Activated naive CD4-positive, alpha-beta T cell treated with anti-CD3 and anti-CD28 coated beads, Interleukin-2, amount 50 U/mL, for 72 hours (primary cell): Measurements from ENCODE around the gene FMNL2. TPM values are rescaled to one million over a fixed set of nuclear protein-coding genes. Genes with fewer than 3 reads are reported as not detected.
A peak's percentile ranks its signal among the peaks of the same experiment; 100 is the strongest.
"Not testable (repeated sequence)": the region's sequence is repeated elsewhere in the genome, so short reads cannot be mapped to it uniquely, and the experiment has no call there.

Source experiments
- ATAC-seq, 2 donors: fragments of 150-1000 bp; cut with Tn5 transposase; 2 replicates each; pipeline ENCODE4 v1.10.0; 2021; ENCODE audit warnings: mild to moderate bottlenecking in 2 of 2, moderate library complexity in 2 of 2
- DNase-seq, 2 donors: peaks; one replicate each; pipeline ENCODE4 v3.0.0; 2021 to 2022; ENCODE audit warnings: low spot score in 2 of 2
- H3K27ac Mint-ChIP-seq, 2 donors: one replicate each; pipeline ENCODE4 v1.8.0; 2022; ENCODE audit warnings: mild to moderate bottlenecking in 2 of 2, mixed read lengths in 2 of 2
- H3K36me3 Mint-ChIP-seq, 2 donors: one replicate each; pipeline ENCODE4 v1.8.0; 2022; ENCODE audit warnings: mixed read lengths in 2 of 2
- H3K9me3 Mint-ChIP-seq, 2 donors: one replicate each; pipeline ENCODE4 v1.8.0; 2022; ENCODE audit warnings: mixed read lengths in 2 of 2
- total RNA-seq, 2 donors: library from RNA; stranded (reverse); gene quantifications; one replicate each; pipeline ENCODE4 v1.2.3, GENCODE V29; 2022

The FMNL2 gene
- total RNA-seq, 2 donors from 2014 or later: 0.34 to 8.0 TPM

DNA sequence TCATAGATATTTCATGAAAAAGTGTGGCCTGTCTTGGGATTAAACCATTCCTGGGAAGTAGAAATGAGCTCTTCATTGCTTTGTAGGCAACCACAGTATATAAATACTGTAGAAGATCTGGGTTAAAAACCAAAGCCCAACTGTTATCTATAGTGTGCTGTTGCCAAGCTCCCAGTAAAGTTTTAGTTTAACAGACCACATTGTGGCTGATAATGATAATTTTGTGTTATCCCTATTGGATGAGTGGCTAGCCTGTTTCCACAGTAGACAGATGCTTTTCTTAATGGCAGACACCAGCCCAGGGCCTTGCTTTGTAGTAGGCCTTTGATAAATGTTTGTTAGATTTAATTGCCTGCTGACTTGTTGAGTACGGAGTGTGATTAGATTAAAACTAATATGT, 52.1 kb downstream of the FMNL2 start:
- H3K36me3 Mint-ChIP-seq: no peaks in the 10 kb centered on the region
- DNase-seq (no peak), ATAC-seq (no peak)
- peaks cover 0 to 9% of the 10 kb centered on the region in 2 donors for H3K9me3 Mint-ChIP-seq
- H3K27ac Mint-ChIP-seq: no peak overlapping the region

DNA sequence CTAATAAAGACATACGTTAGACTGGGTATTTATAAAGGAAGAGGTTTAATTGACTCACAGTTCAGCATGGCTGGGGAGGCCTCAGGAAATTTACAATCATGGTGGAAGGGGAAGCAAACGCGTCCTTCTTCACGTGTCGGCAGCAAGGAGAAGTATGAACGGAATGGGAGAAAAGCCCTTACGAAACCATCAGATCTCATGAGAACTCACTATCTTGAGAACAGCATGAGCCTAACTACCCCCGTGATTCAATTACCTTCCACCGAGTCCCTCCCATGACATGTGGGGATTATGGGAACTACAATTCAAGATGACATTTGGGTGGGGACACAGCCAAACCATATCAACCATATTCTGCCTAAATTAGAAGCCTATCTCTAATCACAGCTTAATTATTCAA, 53.3 kb downstream of the FMNL2 start:
- H3K9me3 Mint-ChIP-seq, H3K27ac Mint-ChIP-seq, DNase-seq, ATAC-seq, H3K36me3 Mint-ChIP-seq: not testable (repeated sequence)

DNA sequence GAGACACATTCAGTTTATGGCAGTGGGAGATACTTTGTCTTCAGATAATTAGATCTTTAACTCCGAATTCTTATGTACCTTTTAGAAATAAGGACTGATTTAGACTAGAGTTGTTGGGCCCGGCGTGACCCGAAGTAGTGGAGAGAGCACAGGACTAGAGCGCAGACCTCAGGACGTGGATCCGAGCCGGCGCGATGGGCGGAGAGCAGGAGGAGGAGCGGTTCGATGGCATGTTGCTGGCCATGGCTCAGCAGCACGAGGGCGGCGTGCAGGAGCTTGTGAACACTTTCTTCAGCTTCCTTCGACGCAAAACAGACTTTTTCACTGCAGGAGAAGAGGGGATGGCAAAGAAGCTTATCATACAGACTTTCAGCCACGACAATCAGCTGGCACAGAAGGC, 54.5 kb downstream of the FMNL2 start:
- ATAC-seq: no peak
- peaks cover 0 to 9% of the 10 kb centered on the region in 2 donors for H3K9me3 Mint-ChIP-seq
- H3K27ac Mint-ChIP-seq: no peak overlapping the region
- H3K36me3 Mint-ChIP-seq: no peaks in the 10 kb centered on the region
- DNase-seq: no peak

DNA sequence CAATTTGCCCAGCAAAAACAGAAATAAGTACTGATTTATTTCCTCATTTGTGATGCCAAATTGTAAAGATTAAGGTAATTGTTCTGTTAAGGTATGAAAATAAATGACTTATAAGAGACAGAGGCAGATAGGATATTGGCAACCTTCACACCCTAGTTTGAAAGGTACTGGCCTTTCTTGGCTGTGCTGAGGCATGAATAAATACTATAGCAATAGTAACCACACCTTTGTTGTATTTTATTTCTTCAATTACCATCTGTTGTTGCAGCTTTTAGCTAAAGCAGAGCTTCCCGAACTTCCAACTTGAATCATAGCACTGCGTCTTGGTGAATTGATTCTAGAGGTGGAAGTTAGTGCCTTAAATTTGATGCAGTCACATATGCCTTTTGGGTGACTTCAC, 55.9 kb downstream of the FMNL2 start:
- no peaks in the 10 kb centered on the region for H3K36me3 Mint-ChIP-seq
- peaks cover 0 to 9% of the 10 kb centered on the region in 2 donors for H3K9me3 Mint-ChIP-seq
- no peak overlapping the region for H3K27ac Mint-ChIP-seq
- DNase-seq (no peak), ATAC-seq (no peak)

DNA sequence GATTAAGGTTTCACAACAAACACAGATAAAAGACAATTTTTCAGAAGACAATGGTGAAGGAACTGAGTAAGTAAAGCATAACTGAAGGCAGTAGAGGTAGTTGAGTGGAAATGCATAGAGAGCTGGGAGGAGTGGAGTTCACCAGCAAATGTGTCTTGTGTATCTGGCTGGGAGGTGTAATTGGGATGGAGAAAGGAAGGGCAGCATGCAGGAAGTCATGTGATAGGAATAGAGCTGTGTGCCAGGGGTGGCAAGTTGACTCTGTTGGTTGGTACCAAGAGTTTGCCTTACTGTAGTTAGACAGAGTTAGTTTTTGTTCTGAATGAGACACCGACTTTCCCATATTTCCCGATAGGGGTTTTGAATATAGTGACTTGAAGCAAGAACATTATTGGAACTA, 56.3 kb downstream of the FMNL2 start:
- ATAC-seq: no peak
- DNase-seq: no peak
- H3K36me3 Mint-ChIP-seq: no peaks in the 10 kb centered on the region
- peaks cover 0 to 9% of the 10 kb centered on the region in 2 donors for H3K9me3 Mint-ChIP-seq
- H3K27ac Mint-ChIP-seq: no peak overlapping the region

DNA sequence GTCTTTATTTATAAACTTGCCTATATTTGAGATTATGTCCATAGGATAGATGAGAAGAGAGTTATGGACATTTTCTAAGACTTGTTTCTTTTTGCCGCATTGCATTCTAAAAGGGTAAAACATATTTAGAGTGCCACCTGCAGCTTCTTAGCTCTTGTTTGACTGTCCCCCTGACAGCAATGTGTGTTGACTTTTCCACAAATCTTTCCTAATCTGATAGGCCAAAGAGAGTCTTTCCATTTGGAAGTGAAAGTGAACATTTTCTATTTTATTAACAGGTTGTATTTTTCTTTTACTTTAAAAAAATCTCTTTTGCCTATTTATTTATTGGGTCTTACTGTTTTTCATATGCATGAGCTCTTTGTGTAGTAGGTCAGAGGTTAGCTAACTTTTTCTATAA, 58.4 kb downstream of the FMNL2 start:
- ATAC-seq: no peak
- Mint-ChIP-seq H3K36me3 (no peaks in the 10 kb centered on the region), H3K9me3 (peaks cover 0 to 9% of the 10 kb centered on the region in 2 donors), H3K27ac (no peak overlapping the region)
- no peak for DNase-seq

DNA sequence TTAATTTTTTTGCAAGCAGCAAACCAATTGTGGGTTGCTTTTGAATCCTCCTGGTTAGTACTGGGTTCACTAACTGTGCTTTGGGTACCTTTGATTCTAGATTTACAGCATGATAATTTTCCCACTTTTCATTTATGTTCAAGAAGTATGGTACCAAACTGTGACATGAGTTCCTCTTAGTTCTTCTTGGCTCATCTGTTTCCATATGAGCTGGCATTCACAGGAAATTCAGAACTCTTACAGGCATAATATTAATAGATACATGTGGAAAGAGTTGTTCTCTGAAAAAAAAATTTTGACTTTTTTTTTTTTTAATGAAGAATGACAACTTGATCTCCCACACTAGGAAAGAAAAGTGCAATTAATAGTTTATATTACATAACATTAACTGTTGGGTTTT, 59.4 kb downstream of the FMNL2 start:
- Mint-ChIP-seq H3K9me3 (peaks cover 0 to 14% of the 10 kb centered on the region in 2 donors), H3K36me3 (no peaks in the 10 kb centered on the region)
- DNase-seq: no peak

DNA sequence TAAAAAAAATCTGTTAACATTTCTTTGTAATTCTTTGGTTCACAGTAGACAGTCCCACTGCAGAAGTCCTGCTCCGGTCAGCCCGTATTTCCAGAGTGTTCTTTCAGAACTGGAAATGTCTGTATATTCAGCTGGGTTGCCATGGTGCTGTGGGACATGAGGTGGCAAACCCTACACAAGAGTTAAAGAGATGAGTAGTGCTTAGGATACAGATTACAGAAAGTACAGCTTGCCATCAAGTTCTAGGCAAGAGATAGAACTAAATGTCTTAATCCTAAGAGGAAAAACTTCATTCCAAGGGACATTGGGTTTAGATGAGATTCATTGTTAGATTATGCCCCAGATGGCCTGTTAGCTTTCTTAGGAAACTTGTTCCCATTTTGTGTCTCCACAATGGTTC, 60.1 kb downstream of the FMNL2 start:
- Mint-ChIP-seq H3K36me3 (no peaks in the 10 kb centered on the region), H3K27ac (no peak overlapping the region), H3K9me3 (peaks cover 4 to 6% of the 10 kb centered on the region in 2 donors)
- no peak for ATAC-seq
- DNase-seq: no peak

More for the DNA sequence above, 59.4 kb downstream of the FMNL2 start:
- H3K27ac Mint-ChIP-seq: no peak overlapping the region
- no peak for ATAC-seq

DNA sequence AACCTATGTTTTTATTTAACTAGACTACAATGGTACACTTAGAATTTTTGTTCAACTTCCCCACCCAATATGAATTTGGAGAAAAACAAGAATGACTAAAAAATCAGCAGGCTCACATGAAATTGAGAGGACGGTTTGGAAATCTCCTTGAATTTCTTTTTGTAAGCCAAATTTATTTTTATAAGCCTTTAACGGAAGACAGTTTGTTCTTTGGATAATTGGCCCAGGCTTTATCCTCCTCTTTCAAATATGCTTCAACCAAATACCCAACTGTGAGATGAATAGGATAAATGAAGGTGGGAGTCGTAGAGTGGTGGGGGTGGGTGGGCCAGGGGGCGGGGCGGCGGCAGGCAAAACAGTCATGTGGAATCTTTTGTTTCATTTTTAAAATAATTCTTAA, 60.6 kb downstream of the FMNL2 start:
- Mint-ChIP-seq H3K9me3 (peaks cover 4 to 6% of the 10 kb centered on the region in 2 donors), H3K27ac (no peak overlapping the region), H3K36me3 (no peaks in the 10 kb centered on the region)
- ATAC-seq (no peak), DNase-seq (no peak)

DNA sequence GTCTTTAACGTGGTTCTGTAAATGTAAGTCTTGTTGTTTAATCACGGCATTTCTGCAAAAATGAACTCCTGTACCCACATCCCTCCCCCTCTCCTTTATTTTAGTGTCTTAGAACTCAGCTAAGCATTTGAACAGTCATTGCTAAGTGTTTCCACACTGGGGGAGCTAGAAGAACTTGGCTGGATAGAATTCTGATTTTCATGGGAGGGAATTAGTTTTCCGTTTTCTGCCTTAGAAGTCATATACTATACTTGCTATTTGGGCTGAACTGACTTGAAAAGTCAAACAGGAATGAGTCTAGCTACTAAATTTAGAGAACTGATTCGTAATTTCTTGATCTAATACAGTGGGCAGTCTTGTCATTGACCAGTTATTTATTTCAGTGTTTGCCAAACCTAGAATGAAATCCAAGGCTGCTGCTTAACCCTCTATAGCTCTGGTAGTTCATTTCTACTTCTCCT, 61.1 kb downstream of the FMNL2 start:
- Mint-ChIP-seq H3K9me3 (peaks cover 4 to 6% of the 10 kb centered on the region in 2 donors), H3K27ac (no peak overlapping the region), H3K36me3 (no peaks in the 10 kb centered on the region)
- DNase-seq: no peak
- no peak for ATAC-seq

DNA sequence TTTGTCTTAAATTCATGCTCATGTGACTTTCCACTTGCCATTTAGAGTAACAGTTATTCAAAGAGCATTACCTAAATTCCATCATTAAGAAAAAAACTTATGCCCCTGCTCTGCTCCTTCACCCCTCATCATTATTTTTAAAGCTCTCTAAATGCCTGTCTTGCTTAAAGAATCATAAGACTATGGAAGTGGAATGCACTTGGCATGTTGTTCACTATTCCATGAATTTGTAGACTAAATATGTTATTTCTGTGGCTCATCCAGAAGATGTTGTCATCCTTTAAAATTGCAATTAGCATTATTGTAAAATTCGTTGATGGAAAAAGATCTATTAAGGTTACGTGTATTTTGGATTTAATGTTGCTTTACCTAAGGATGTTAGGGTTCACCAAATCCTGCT, 61.8 kb downstream of the FMNL2 start:
- H3K27ac Mint-ChIP-seq: no peak overlapping the region
- no peak for DNase-seq
- ATAC-seq: no peak
- H3K9me3 Mint-ChIP-seq: peaks cover 4 to 6% of the 10 kb centered on the region in 2 donors
- H3K36me3 Mint-ChIP-seq: no peaks in the 10 kb centered on the region

DNA sequence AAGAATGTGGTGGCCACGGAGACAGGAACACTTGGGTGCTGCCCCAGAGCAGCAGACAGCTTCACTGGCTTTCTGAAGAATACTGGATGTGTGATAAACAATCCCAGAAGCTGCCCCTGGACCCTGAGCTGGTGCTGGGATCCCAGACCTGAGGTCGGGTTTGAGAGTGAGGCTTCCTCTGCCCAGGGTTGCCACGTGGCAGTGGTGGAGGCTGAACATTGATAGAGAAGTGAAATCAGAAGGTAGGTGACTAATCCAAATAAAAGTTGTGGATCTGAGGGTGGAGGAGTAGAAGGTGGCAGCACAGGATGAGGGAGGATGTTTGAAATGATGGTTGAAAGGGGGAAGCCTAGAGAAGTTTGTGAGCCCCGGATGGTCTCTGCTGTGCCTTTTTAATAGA, 64.0 kb downstream of the FMNL2 start:
- DNase-seq: no peak
- no peak overlapping the region for H3K27ac Mint-ChIP-seq
- H3K9me3 Mint-ChIP-seq: peaks cover 4 to 6% of the 10 kb centered on the region in 2 donors
- no peak for ATAC-seq
- H3K36me3 Mint-ChIP-seq: no peaks in the 10 kb centered on the region

DNA sequence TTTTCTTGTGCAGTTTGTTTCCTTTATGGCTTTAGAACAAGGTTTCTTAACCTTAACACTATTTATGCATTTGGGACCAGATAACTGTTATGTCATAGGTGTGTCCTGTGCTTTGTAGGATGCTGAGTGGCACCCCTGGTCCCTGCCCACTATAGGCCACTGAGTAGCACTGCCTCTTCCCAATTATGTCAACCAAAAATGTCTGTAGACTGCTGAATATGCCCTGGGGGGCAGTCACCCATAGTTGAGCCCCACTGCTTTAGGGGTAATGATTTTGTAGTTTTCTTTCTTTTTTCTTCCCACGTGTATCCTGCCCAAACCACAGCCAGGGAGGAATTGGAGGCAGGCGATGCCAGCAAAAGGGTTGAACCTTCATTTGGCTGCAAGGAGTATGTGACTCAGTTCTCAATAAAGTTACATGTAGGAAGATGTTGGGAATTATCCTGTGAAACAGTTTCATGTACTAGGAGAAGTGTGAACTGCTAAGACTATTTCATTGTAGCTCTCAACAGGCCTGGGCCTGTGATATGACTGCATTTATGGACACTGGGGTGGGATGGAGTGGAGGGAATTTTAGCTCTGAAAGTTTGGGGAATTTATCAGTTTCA, 65.7 kb downstream of the FMNL2 start:
- Mint-ChIP-seq H3K9me3 (peaks cover 4 to 6% of the 10 kb centered on the region in 2 donors), H3K36me3 (no peaks in the 10 kb centered on the region), H3K27ac (no peak overlapping the region)
- DNase-seq: no peak
- ATAC-seq: no peak

DNA sequence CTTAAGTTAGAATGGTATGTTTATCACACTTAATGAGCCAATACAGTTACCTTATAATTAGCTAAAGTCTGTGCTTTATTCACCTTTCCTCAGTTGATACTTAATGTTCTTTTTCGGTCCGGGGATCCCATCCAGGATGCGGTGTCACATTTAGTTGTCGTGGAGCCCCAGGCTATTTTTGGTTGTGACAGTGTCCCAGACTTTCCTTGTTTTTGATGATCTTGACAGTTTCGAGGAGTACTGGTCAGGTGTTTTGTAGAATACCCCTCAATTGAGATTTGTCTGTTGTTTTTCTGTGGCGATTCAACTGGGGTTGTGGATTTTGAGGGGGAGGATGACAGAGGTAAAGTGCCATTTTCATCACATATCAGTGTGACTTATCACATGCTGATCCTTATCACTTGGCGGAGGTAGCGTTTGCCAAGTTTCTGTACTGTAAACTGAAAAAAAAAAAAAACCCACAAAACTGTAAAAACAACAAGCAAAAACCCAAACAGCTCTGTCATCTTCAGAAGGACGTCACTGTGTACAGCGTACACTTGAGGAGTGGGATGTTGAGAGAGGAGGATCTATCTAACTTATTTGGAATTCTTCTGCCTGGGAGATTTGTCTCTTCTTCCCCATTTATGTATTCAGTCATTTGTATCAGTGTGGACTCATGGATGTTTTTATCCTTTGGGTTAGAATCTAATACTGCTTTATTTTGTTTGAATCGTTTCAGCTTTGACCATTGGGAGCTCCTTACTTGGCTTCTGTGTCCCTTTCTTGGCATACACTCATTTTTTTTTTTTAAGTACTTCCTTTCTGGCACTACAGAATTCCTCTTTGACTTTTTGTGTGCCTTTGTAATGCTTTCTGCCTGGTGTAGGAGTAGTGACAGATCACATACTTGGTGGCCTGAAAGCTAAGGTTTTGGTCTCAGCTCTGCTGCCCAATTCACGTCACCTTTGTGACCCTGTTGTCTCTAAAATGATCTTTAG, 68.1 kb downstream of the FMNL2 start:
- DNase-seq: no peak
- H3K9me3 Mint-ChIP-seq: peaks cover 4 to 6% of the 10 kb centered on the region in 2 donors
- no peaks in the 10 kb centered on the region for H3K36me3 Mint-ChIP-seq
- peak overlapping the region in 1 of 2 donors; percentile 57 for H3K27ac Mint-ChIP-seq
- peak; percentile 37 to 57 for ATAC-seq

DNA sequence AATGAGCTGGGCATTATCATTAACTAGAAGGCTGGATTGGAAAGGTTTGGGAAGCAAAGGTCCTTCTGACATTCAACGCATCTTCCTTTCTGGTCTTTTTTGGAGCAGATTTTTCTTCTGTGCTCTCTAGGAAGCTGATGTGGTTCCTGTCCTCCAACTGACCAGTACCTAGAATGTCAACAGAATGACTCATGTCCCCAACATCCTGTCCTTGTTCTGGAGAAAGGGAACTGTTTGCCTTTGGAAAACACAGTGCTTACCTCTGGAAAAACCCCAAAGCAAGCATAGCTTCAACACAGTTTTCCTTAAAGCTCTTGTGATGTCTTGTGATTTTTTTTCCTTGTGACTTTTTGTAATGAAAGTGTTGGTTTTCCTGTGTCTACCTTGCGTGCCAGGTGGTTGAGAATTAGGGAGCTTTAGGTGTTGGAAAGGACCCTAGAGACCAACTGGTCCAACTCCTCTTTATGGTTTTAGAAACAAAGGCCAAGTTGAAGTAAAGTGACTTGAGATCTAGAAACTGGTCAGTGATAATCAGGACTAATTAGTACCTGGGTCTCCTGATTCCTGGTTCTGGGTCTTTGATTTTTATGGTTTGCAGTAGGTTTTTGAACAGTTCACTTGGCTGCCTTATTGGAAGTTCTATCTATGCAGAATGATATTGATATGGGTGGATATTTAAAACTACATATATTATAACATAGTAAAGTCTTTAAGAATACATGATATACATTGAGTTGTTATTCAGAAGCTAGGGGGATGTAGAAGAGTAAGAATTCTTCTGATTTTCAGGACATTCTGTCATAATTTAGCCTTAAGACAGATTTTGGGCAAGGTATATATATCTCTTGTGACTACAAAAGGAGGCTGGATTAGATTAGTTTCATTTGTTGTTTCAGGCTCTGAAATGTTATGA, 70.5 kb downstream of the FMNL2 start:
- DNase-seq (no peak), ATAC-seq (no peak)
- Mint-ChIP-seq H3K36me3 (no peaks in the 10 kb centered on the region), H3K27ac (peak overlapping the region in 1 of 2 donors; percentile 6), H3K9me3 (no peaks in the 10 kb centered on the region)

DNA sequence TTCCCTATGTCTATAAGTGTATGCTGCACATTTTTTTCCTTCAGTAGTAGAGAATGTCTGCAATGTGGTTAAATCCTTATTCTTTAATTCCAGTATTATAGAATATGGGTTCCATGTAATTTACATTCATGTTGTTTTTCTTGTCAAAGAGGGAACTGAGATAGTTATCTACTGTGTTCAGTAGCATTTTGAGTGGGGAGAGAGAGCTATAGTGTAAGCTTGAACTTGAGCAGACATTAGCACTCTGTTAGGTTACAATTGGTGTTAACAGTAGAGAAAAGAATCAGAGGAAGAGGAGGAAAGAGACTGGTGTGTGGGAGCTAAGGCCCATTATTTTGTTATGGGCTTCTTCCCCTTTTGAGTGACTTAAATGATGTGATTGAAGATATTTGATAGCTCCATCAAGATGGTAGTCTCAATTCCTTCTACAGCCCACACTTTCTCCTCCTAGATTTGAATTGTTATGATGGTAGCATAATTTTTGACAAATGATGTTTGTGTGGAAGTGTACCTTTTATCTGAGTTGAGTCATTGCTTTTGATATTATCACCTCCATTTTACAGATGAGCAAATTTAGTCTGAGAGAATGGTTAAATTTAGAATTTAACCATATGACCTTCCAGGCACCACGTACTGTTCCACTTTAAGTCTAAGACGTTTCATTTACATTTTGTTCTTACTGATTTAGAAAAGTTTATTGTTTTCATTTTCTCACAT, 71.3 kb downstream of the FMNL2 start:
- Mint-ChIP-seq H3K9me3 (no peaks in the 10 kb centered on the region), H3K36me3 (no peaks in the 10 kb centered on the region), H3K27ac (peak overlapping the region in 1 of 2 donors; percentile 65)
- ATAC-seq (peak in 1 of 2 donors; percentile 74), DNase-seq (no peak)
